ENCODE results near the gene TMEM47.

The TMEM47 gene

GRCh38 chrX:34584781-34585180 is 72.3 kb downstream of the TMEM47 start:
- no peak for DNase-seq

GRCh38 chrX:34580069-34580468 is 77.0 kb downstream of the TMEM47 start:
- DNase-seq = no peak

- peak; percentile 2 for DNase-seq
These were observed 78.8 kb downstream of the TMEM47 start for GRCh38 chrX:34578237-34578636.

Measured in NCI-H1092 treated with DMSO at 0.1 percent for 48 hours (cell line).